Thyroid gland (tissue), 4 donors: ENCODE data around the gene OLAH.
"Not testable (repeated sequence)": the region's sequence is repeated elsewhere in the genome, so short reads cannot be mapped to it uniquely, and the experiment has no call there.

Experiments
- POLR2A ChIP-seq, 2 donors: fragments of 450-650 bp; IDR thresholded peaks; one replicate each; pipeline ENCODE4 v1.6.1; 2017; ENCODE audit warnings: antibody characterized with exemption in 2 of 2, mild to moderate bottlenecking in 2 of 2, moderate library complexity in 1 of 2
- TF ChIP-seq, protein P1 (sequence below), 6 experiments: fragments of 200-600 bp in 3 of 6; fragments of 450-650 bp in 3 of 6; sonication (generic) in 3 of 6; IDR thresholded peaks; one replicate each; pipeline ENCODE4 v1.5.1; 2016 to 2019; ENCODE audit warnings: antibody characterized with exemption in 6 of 6, mild to moderate bottlenecking in 2 of 6, inconsistent platforms in 1 of 6, moderate library complexity in 1 of 6

DNA sequence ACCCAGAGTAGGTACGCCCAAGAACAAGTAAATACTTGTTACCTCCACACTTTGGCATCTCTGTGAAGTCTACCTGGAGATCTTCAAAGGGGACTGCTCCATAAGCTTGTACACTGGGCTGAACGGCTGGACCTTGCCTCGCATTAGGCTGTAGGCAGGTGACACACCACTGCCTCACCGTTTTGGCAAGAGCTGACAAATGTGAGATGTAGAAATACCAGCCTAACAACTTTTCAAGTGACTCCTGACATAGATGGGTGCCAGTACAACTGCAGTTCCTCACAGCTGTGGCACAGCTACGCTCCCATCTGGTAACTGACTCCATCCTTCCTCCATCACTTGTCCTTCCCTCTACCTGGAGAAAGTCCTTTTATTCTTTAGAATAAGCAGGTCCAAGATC lies 30.2 kb upstream of the OLAH start:
- not testable (repeated sequence) for TF ChIP-seq POLR2A (IDR thresholded peaks at IDR 0.05)
- TF ChIP-seq, protein P1, sequence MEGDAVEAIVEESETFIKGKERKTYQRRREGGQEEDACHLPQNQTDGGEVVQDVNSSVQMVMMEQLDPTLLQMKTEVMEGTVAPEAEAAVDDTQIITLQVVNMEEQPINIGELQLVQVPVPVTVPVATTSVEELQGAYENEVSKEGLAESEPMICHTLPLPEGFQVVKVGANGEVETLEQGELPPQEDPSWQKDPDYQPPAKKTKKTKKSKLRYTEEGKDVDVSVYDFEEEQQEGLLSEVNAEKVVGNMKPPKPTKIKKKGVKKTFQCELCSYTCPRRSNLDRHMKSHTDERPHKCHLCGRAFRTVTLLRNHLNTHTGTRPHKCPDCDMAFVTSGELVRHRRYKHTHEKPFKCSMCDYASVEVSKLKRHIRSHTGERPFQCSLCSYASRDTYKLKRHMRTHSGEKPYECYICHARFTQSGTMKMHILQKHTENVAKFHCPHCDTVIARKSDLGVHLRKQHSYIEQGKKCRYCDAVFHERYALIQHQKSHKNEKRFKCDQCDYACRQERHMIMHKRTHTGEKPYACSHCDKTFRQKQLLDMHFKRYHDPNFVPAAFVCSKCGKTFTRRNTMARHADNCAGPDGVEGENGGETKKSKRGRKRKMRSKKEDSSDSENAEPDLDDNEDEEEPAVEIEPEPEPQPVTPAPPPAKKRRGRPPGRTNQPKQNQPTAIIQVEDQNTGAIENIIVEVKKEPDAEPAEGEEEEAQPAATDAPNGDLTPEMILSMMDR (IDR thresholded peaks at IDR 0.05): not testable (repeated sequence)
